ENCODE results near the gene LRRC53.

Gene LRRC53

DNA sequence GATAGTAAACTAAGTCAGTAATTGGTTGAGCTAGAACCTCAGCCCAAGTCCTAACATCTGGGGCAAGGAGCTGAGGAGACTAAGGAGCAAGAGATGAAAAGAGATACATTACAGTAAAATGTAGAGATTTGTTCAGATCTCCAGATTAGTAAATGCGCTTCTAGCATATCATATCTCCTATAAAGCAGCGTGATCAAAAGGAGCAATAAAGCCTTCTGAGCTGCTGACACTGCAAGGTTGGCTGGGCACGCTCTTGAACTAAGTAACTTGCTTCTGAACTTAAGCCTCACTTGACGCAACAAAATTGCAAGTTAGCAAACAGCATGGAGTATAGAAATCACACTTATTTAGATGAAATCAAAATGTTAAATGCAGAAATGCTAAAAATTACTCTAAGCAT lies 80.9 kb downstream of the LRRC53 start:
- no peak for DNase-seq

DNA sequence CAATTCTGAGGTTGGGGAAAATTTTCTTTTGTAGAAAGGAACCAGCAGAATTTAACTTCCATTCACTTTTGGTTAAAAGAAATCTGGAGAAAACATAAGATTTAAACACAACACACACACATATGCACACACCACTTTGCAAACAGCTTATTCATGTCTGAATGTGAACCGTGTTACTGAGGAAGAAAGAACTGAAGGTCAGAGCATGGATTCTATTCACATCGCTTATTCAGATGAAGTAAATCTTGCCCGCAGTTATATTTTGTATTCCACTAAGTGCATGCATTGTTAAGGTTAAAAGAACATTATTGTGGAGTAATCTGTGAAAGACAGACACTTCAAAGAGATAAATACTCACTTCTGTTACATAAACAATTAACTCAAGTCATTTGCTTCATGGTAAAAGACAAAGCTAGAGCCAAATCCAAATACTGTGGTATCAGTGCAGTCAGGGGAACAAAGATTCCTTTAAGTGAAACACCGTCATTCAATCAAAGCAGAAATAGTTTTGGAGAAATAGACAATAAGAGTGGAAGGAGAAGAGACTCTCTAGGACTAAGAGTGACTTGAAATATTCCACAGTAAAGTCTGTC lies 82.0 kb downstream of the LRRC53 start:
- no peak for DNase-seq

DNA sequence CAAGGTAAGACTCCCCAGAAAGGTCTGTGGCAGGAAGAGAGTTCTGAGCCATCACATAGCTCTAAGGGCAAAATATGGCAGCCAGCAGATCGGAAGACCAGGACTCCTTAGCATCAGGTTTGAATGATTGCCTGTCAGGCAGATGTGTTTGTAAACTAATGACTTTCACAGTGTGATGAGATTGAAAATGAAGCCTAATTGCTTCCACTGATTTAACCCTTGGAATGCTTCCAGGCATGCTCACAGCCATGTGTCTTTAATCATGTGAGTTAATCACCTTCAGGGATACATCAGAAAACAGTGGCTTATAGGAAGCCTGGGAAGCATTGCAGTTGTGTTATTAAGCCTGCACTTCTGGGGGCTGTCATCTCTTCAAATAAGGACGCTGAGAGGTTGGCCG lies 82.8 kb downstream of the LRRC53 start:
- no peak for DNase-seq

DNA sequence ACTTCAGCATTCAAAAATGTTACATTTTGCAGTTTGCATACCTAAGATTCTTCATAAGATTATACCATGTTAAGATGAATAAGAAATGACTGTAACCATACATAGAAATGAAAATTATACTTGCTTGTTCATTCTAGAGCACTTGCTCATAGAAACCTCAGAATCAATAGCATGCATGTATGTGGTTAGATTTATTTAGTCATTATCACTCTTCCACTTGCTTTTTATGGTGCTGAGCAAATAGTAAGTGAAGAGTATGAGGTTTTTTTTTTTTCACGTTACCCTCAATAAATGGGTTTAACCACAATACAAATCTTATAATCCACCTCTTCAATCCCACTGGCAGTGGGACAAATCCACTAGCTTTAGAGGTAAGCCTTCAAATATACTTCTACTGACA lies 84.7 kb downstream of the LRRC53 start:
- DNase-seq, result no peak

DNA sequence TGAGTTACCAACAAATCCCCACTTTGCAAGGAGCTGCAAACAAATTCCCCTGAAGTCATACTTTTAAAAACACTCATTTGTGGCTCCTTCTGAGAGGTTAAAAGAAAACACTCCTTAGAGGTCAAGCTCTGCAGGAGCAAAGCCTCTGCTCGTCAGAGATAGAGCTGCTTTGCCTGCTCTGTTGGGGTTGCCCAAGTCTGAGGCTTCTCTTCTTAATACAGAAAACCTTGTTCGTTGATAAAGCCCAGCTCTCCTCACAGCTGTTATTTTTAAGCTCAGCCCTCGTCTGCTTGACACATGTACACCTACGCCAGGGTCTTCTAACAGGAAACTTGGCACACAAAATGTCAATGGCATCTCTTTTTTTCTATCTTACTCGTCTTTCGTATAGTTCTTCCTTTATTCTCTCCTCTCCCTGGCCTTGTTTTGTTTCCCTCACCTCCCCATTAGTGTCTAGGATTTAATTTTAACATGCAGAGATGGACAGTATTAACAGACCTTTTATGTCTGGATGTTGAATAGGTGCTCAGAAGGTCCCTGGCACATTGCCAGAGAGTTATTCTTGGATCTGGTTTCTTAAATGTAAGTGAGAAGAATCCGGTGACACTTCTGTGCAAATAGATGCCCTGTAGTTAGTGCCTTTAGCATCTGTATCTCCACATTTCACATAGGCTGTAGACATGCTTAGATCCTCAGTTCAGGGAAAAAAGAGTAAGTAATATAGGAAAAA lies 86.0 kb downstream of the LRRC53 start:
- DNase-seq, result no peak

DNA sequence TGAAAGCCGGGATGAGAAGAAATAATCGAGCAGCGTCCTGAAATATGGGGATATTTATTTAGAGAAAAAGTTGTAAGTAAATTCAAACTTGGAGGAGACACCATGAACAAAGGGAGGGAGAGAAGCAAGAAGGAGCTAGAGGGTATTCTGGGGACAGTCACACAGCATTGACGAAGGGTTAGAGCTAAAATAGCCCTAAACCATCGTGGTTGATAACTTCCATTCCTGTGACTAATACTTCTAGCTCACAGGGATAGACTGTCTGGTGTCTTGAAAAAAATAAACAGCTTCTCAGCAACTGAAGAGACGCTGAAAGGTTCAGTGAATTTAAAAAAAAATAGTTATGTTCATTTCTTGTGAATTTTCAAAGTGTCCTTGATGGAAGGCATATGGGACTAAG lies 86.7 kb downstream of the LRRC53 start:
- no peak for DNase-seq

DNA sequence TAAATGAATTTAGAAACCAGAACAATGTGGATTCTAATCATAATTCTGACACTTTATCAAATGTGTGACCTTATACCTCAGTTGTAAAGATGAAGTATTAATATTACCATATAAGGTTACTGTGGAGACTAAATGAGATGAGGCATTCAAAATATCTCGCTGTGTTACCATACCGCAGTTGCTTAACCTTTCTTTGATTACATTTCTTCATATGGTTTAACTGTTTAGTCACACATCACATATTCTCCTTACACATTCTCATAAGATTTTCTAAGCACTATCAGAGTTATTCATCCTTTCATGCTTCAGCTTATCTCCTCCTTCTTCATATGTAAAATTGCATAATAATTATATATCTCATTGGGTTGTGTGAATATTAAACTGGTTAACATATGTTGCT lies 88.9 kb downstream of the LRRC53 start:
- no peak for DNase-seq

DNA sequence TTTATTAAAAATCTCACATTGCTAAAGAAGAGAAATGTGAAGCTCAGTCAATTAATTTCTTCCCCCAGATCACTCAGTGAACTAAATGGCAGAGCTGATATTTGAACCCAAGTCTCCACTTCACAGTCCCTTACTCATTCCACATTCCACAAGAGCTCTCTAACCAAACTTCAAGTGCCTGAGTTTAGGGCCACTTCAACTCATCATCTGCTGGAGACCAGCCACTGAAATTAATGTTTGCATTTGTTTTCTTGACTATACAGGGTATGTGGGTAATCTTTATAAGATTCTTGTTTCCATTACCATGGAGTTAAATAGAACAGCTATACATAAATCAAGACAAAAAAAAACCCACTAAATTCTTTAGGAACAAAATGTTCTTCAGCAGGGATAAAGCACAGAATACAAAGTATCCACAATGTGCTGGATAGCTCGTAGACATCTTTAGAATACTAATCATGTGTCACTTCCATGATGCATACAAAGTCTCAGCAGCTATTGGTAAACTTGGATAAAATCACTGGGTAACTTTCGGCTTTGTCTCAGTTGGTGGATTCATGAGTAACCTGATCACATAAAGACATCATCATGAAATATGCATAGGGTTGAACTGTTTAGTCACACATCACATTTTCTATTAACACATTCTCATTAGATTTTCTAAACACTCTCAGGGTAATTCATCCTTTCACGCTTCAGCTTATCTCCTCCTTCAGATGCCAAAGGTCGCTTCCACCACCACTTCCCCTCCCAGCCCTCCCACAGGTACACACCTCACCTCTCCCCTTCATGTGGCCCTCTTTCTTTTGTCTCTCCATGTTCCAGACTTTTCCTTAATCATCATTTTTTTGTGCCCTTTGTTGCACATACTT lies 89.8 kb downstream of the LRRC53 start:
- no peak for DNase-seq

DNA sequence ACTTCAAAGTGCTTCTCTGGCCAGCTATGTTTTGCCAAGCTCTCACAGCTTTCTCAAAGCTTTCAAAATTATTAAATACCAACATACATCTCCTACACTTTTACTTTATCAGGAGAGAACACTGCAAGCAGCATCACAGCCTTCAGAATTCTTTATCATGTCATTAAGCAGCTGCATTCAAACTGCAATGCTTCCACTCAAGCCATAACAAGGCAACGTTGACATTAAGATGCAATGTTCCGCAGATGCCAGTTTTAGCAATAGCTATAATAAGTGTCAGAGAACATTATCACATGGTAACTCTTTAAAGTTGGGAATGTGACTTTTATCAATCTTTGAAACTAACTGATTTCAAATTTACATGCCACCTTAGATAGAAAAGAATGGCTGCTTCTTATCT lies 91.9 kb downstream of the LRRC53 start:
- DNase-seq, result no peak

All from GF-D8 (cell line).